ENCODE measurements around the gene NDUFA1.
"Not testable (repeated sequence)": the region's sequence is repeated elsewhere in the genome, so short reads cannot be mapped to it uniquely, and the experiment has no call there.

Gene NDUFA1

GRCh38 chrX:119871599-119872395 is at the start of gene NDUFA1, which contains the start of gene RNF113A:
Gene NDUFA1 (plus strand): TSS chrX:119871832. CDS start chrX:119871912, 80 bp downstream.
Gene RNF113A (minus strand): TSS chrX:119871733. CDS start chrX:119871613, 120 bp downstream.
- peak within 1 kb of the TSS; percentile 89 for H3K27ac ChIP-seq
- peak; percentile 91 for TF ChIP-seq ZFX (IDR thresholded peaks at IDR 0.05)
- no peak for TF ChIP-seq CTCF (conservative IDR thresholded peaks at IDR 0.05)

GRCh38 chrX:119824221-119824620 is 47.4 kb upstream of the NDUFA1 start:
- H3K27ac ChIP-seq = not testable (repeated sequence)

GRCh38 chrX:119826399-119826959 is 45.2 kb upstream of the NDUFA1 start:
- H3K27ac ChIP-seq = no peak overlapping the region

GRCh38 chrX:119828446-119828845 is 43.2 kb upstream of the NDUFA1 start:
- no peak overlapping the region for H3K27ac ChIP-seq
- TF ChIP-seq ZFX (IDR thresholded peaks at IDR 0.05) (no peak), CTCF (conservative IDR thresholded peaks at IDR 0.05) (no peak)

More at GRCh38 chrX:119826399-119826959, 45.2 kb upstream of the NDUFA1 start:
- TF ChIP-seq ZFX (IDR thresholded peaks at IDR 0.05) (no peak), CTCF (conservative IDR thresholded peaks at IDR 0.05) (no peak)

- H3K27ac ChIP-seq = no peak overlapping the region
- no peak for TF ChIP-seq ZFX (IDR thresholded peaks at IDR 0.05)
- no peak for TF ChIP-seq CTCF (conservative IDR thresholded peaks at IDR 0.05)
Observed at GRCh38 chrX:119833905-119834304, 37.7 kb upstream of the NDUFA1 start.

- TF ChIP-seq CTCF (conservative IDR thresholded peaks at IDR 0.05) (no peak), ZFX (IDR thresholded peaks at IDR 0.05) (peak; percentile 27; the same call in 1 of the 2 replicates)
- peak within 1 kb of the TSS; percentile 83 for H3K27ac ChIP-seq
Observed at GRCh38 chrX:119852382-119853353, 19.0 kb upstream of the NDUFA1 start, which contains the start of gene UPF3B. Gene UPF3B (minus strand): TSS chrX:119852963. CDS start chrX:119852928, 35 bp downstream.

GRCh38 chrX:119853444-119853843 is 18.2 kb upstream of the NDUFA1 start:
- no peak for TF ChIP-seq CTCF (conservative IDR thresholded peaks at IDR 0.05)
- TF ChIP-seq ZFX (IDR thresholded peaks at IDR 0.05) = no peak
- peak overlapping the region; percentile 83; the same call in 1 of the 2 replicates for H3K27ac ChIP-seq

All from C4-2B (cell line).